Stimulated activated CD4-positive, alpha-beta T cell treated with anti-CD3 and anti-CD28 coated beads, Interleukin-12 subunit alpha, Interleukin-12 subunit beta, amount 100 ng/mL, for 4 hours (primary cell): ENCODE measurements around the gene EPHB1.

Experiments
- DNase-seq: peaks from one replicate; pipeline ENCODE4 v3.0.0-alpha.2; 2020

Gene EPHB1

DNA sequence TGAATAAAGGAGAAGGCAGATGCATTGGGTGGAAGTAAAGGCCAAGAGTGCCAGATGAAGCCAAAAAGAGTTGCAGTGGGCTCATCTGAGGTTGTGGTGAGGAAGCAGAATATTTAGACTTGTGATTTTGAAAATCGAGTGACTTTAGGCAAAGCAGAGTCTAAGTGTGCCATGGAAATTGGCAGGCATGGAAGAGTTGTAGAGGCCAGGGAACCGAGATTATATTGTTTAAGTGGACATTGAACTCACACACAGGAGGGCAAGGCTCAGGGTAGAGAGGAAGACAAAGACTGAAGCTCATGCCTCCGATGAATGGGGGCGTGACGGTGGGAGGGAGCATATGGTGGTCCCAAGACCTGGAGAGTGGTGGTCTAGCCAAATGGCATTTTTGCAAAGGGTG, 347.5 kb downstream of the EPHB1 start:
- no peak for DNase-seq

GRCh38 chr3:135143474-135143873, 348.4 kb downstream of the EPHB1 start:
- no peak for DNase-seq

DNA sequence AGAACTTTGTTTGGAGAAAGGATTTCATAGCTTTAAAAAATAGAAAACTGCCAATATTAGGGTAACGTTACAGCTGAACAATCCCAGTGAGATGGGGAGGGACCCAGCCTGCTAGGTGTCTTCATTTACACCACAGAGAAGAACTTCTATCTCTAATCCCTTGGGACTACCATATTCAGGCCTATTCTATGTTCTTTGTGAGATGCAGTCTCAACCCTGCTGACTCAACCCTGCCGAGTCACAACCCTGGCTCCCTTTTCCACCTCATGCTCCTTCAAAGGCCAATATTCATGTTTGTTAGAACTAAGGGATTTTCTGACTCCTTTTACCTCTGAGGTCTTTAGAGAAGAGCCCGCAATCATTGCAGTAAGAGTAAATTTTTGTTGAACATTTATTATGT, 350.5 kb downstream of the EPHB1 start:
- DNase-seq = no peak

GRCh38 chr3:135147657-135148056, 352.6 kb downstream of the EPHB1 start:
- DNase-seq = no peak

DNA sequence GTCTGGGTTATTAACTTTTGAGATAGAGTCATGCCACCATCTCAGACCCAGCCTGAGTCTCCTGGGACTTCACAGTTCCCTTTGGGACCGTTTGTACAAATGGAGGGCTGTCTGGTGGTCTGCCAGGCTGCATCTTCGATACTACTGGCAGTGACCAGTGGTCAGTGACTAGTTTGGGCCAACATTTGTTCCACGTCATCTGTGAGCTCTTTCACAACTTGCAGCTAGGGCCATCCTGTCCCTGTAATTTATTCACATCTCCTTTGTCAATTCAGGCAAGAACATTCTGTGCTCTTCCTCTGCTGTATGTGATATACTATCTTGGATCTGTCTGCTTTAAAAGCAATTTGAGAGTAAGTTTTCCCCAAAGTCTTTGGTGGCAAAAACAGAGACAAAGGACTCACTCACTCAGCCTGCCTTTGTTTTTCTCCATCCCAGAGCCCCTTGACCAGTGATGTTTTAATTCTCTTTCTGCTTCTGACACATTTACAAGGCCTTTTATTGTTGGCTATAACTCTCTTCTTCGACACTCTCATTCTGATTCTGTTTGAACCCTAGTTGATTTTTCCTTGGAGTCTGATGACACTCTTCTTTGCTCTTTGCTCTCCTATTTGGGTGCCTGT, 353.4 kb downstream of the EPHB1 start:
- no peak for DNase-seq

GRCh38 chr3:135149707-135150681, 354.9 kb downstream of the EPHB1 start:
- no peak for DNase-seq

DNA sequence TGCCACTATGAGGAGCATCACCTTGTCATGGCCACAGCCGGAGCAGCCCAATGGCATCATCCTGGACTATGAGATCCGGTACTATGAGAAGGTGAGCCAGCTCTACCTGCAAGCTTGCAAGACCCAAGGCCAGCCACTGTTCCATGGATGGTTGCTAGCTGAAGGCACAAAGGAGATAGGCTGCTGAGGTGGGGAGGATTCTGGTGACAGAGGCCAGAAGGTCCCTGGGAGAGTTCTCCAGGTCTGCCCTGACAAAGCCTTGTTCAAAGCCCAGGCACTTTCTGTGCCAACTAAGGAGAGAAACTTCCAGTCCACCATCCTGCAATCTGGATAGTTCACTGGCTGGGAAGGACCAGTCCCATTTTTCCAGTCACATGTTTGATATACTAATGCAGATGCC, 359.1 kb downstream of the EPHB1 start:
- no peak for DNase-seq

- DNase-seq = no peak
These were observed 360.2 kb downstream of the EPHB1 start for GRCh38 chr3:135155228-135155627.

- no peak for DNase-seq
These were observed 360.7 kb downstream of the EPHB1 start for GRCh38 chr3:135155791-135156190.

- no peak for DNase-seq
These were observed 362.1 kb downstream of the EPHB1 start for GRCh38 chr3:135157045-135157740.

DNA sequence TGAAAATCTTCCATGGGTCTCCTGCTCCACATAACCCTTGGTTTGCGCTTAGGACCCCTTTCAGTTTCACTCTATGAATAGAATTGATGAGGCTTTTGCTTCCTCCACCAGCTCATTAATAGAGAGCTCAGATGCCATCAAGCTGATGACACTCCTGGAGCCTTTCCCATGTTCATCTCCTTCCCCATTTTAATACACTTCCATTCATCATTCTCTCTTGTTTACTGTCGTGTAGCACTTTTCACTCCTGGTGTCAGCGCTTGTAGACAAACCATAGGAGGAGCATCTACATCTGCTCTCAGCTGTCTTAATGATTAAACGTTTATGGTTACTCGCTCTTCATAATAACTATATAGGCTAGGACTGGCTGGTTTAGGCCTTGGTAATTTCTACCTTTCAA, 363.5 kb downstream of the EPHB1 start:
- DNase-seq = no peak

GRCh38 chr3:135159681-135160247, 364.7 kb downstream of the EPHB1 start:
- DNase-seq = no peak

DNA sequence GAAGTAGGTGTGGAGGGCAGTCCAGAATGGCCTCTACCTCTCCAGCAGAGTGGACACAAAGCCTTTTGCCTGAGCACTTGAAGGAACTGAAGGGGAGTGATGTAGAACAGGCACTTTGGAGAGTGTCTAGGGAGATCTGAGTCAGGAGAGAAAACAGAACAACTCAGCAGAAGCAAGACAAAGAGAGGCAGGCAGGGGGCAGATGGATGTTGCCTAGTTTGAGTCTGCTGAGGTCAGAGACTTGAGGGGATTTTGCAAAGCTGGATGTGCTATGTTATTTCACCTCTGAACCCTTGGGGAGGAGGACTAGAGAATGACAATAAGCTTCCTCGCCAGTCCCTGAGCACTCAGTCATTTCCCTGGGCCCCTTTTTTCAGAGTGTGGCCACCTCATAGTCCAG, 366.4 kb downstream of the EPHB1 start:
- no peak for DNase-seq

DNA sequence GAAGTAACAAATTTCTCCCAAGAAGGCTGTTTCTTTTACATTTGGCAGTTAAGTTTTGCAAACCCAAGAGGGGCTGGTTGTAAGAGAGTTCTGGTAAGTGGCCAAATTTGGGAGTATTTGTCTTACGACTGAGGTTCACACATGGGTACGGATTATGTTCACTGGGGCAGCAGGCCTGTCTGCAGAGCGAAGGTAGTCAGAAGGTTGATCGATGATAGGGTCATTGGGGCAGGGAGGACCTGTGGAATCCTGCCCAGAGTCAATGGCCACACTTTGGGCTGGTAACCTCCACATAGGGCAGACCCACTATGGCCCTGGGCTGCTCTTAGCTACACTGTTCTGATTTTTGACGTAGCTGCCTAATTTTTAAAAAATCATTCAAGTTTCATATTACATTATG, 368.6 kb downstream of the EPHB1 start:
- DNase-seq = no peak

GRCh38 chr3:135165260-135165659, 370.2 kb downstream of the EPHB1 start:
- DNase-seq = no peak

GRCh38 chr3:135166266-135166825, 371.3 kb downstream of the EPHB1 start:
- no peak for DNase-seq

- DNase-seq = no peak
These were observed 373.8 kb downstream of the EPHB1 start for GRCh38 chr3:135168822-135169221.

- no peak for DNase-seq
These were observed 374.6 kb downstream of the EPHB1 start for GRCh38 chr3:135169651-135170050.

DNA sequence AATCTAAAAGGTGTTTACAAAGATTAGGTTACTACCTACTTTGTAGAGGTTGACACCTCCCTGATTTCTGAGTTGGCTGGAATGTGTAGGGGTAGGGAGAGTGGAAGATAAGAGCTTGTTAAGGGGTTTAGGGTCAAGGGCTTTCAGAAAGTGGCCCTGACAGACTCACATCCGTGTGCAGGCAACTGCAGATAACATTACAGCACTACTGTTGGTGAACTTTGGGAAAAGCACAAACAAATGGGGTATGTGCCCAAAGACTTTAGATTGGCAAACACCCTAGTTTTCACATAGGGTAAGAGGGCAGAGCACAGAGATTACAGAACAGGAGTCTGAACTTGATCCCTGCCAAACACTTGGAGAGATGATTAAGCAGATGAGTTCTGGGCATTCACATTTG, 375.7 kb downstream of the EPHB1 start:
- DNase-seq = no peak

DNA sequence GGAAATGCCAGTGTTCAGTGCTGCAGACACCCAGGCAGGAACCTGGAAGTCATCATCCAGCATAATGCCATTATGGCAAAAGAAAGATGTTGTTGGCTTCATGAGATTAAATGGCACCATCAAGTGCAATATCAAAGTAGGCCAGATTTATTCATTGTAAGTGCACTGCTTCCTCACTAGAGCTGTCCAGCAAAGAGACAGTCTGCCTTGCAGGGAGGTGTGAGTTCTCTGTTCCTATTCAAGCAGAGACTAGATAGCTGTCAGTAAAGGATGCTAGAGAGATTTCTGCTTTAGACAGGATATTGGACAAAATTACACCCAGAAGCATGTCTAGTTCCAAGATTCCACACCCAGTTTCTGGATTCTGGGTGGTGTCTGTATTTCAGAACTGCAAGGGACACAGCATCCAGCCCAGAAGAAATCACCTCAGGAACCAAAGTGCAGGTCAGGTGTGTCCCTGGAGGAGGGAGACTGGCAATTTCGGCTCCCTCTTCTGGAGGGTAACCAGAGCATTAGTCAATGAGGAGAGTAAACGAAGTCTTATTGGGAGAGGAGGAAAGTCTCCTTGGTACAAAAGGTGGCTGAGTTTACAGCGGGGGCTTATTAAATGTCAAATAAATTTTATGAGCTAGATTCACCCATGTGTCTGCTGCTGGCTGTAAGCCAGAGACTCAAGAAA, 377.3 kb downstream of the EPHB1 start:
- DNase-seq = no peak

- no peak for DNase-seq
These were observed 380.7 kb downstream of the EPHB1 start for GRCh38 chr3:135175728-135176277.

DNA sequence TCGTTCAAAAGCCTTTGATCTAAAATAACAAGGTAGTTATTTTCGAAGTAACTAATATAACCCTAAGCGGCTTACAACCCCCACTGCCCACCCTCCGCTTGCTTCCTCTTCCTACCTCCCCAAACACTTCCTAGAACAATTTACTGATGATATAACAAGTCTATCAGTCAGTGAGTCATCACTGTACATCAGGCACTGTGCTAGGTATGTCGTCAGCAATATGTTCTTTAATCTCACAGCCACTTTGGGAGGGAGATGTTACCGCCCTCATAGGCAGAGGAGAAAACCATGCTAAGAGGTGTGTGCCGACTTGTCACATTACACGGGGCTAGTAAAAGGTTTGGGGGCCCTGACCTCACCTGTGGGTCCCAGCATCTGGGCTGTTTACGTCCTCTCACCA, 381.8 kb downstream of the EPHB1 start:
- DNase-seq = no peak
